HEK293T (cell line): ENCODE results near the gene MSH5.
"Not testable (repeated sequence)": the region's sequence is repeated elsewhere in the genome, so short reads cannot be mapped to it uniquely, and the experiment has no call there.

ENCODE experiments used
- CTCF ChIA-PET: fragments of 350-600 bp; formaldehyde crosslinking; extraction: SDS; loops from one replicate; lab custom pipeline; 2021; ENCODE audit warnings: antibody characterized with exemption, inconsistent platforms; lab: Yijun Ruan, JAX
- POLR2A ChIA-PET: fragments of 350-600 bp; formaldehyde crosslinking; extraction: SDS; loops from one replicate; lab custom pipeline; 2020; ENCODE audit warnings: antibody characterized with exemption, inconsistent platforms; lab: Yijun Ruan, JAX
- DNase-seq: peaks from one replicate; pipeline ENCODE4 v3.0.0; 2012; ENCODE audit warnings: mixed read lengths; ENCODE audit errors: extremely low spot score
- ARNT ChIP-seq: fragments of 450-650 bp; IDR thresholded peaks from 2 replicates; pipeline ENCODE4 v1.6.1; 2017; ENCODE audit warnings: mild to moderate bottlenecking
- BHLHE40 ChIP-seq: fragments of 450-650 bp; IDR thresholded peaks from 2 replicates; pipeline ENCODE4 v1.6.1; 2016; ENCODE audit warnings: mild to moderate bottlenecking, moderate library complexity, borderline replicate concordance
- CTBP1 ChIP-seq: fragments of 450-650 bp; IDR thresholded peaks from 2 replicates; pipeline ENCODE4 v1.6.1; 2016; ENCODE audit warnings: borderline replicate concordance
- ELF4 ChIP-seq: fragments of 450-650 bp; IDR thresholded peaks from 2 replicates; pipeline ENCODE4 v1.6.1; 2017; ENCODE audit warnings: antibody characterized with exemption
- FOXA1 ChIP-seq: fragments of 450-650 bp; IDR thresholded peaks from 2 replicates; pipeline ENCODE4 v1.6.1; 2016; ENCODE audit warnings: mild to moderate bottlenecking
- FOXK2 ChIP-seq: fragments of 450-650 bp; IDR thresholded peaks from 2 replicates; pipeline ENCODE4 v1.6.1; 2016; ENCODE audit warnings: mild to moderate bottlenecking
- FOXM1 ChIP-seq: fragments of 450-650 bp; IDR thresholded peaks from 2 replicates; pipeline ENCODE4 v1.6.1; 2017; ENCODE audit warnings: mild to moderate bottlenecking, borderline replicate concordance
- HDGF ChIP-seq: fragments of 450-650 bp; IDR thresholded peaks from 2 replicates; pipeline ENCODE4 v1.6.1; 2017; ENCODE audit warnings: antibody characterized with exemption, borderline replicate concordance
- L3MBTL2 ChIP-seq: fragments of 450-650 bp; conservative IDR thresholded peaks from 2 replicates; pipeline ENCODE4 v1.6.1; 2016; ENCODE audit warnings: mild to moderate bottlenecking
- LEF1 ChIP-seq: fragments of 450-650 bp; IDR thresholded peaks from 2 replicates; pipeline ENCODE4 v1.6.1; 2017; ENCODE audit warnings: mild to moderate bottlenecking, borderline replicate concordance
- NFRKB ChIP-seq: fragments of 450-650 bp; IDR thresholded peaks from 2 replicates; pipeline ENCODE4 v1.6.1; 2016; ENCODE audit warnings: mild to moderate bottlenecking, moderate library complexity
- PKNOX1 ChIP-seq: fragments of 450-650 bp; IDR thresholded peaks from 2 replicates; pipeline ENCODE4 v1.6.1; 2016
- SP1 ChIP-seq: fragments of 450-650 bp; IDR thresholded peaks from 2 replicates; pipeline ENCODE4 v1.6.1; 2017
- SUZ12 ChIP-seq: fragments of 450-650 bp; IDR thresholded peaks from 2 replicates; pipeline ENCODE4 v1.6.1; 2016; ENCODE audit warnings: mild to moderate bottlenecking
- TARDBP ChIP-seq: fragments of 450-650 bp; IDR thresholded peaks from 2 replicates; pipeline ENCODE4 v1.6.1; 2016
- ZNF384 ChIP-seq: fragments of 450-650 bp; IDR thresholded peaks from 2 replicates; pipeline ENCODE4 v1.6.1; 2016

Gene MSH5

GRCh38 chr6:31795616-31796298, 56.0 kb downstream of the MSH5 start, which contains the start of gene VARS1:
VARS1 (minus strand) TSS chr6:31795752; CDS start chr6:31795217, 535 bp downstream.
- TF ChIP-seq HDGF (no peak), L3MBTL2 (peak; percentile 51; the same call in 1 of the 2 replicates), ARNT (peak; percentile 92; the same call in 1 of the 2 replicates), BHLHE40 (no peak), PKNOX1 (no peak), SP1 (no peak), ELF4 (peak; percentile 12; the same call in 1 of the 2 replicates), FOXM1 (peak; percentile 81), LEF1 (peak; percentile 83), SUZ12 (no peak), CTBP1 (no peak), FOXK2 (no peak), TARDBP (no peak), ZNF384 (no peak), NFRKB (no peak), FOXA1 (no peak)
- CTCF ChIA-PET, result interaction anchor here (0.6 to 1.3 kb wide), 6 partner anchors 12 to 93 kb away, joined by 3 to 11 read pairs (median 4); partner anchors contain the start of genes ABHD16A and LSM2
- POLR2A ChIA-PET, result interaction anchor here (0.9 to 5.6 kb wide), 26 partner anchors 7 to 155 kb away, joined by 3 to 77 read pairs (median 4); partner anchors contain the start of genes BAG6, C6orf47, DDAH2 and GPANK1
- peak; percentile 96 for DNase-seq

- ChIA-PET POLR2A (interaction anchor here (1.4 to 5.6 kb wide), 7 partner anchors 10 to 132 kb away, joined by 4 to 77 read pairs (median 11); partner anchors contain the start of genes GPANK1, HSPA1A, HSPA1L and LSM2), CTCF (interaction anchor here (0.6 to 1.2 kb wide), 2 partner anchors 13 to 28 kb away, joined by 3 read pairs; no protein-coding TSS in a partner anchor)
- TF ChIP-seq NFRKB (no peak), FOXK2 (no peak), ZNF384 (no peak), ARNT (no peak), ELF4 (no peak), SUZ12 (no peak), SP1 (no peak)
- no peak for DNase-seq
These were observed 57.2 kb downstream of the MSH5 start for GRCh38 chr6:31796993-31797385.

- ChIA-PET CTCF (no interaction called here), POLR2A (interaction anchor here (1.4 to 5.6 kb wide), 2 partner anchors 10 to 33 kb away, joined by 4 to 77 read pairs; partner anchors contain the start of gene LSM2)
- DNase-seq, result no peak
- TF ChIP-seq SUZ12 (no peak), FOXK2 (no peak), ZNF384 (no peak), BHLHE40 (no peak), L3MBTL2 (no peak), CTBP1 (no peak), ELF4 (no peak), FOXM1 (no peak), TARDBP (no peak), SP1 (no peak), ARNT (no peak), PKNOX1 (no peak), FOXA1 (no peak)
These were observed 57.8 kb downstream of the MSH5 start for GRCh38 chr6:31797588-31797987.

DNA sequence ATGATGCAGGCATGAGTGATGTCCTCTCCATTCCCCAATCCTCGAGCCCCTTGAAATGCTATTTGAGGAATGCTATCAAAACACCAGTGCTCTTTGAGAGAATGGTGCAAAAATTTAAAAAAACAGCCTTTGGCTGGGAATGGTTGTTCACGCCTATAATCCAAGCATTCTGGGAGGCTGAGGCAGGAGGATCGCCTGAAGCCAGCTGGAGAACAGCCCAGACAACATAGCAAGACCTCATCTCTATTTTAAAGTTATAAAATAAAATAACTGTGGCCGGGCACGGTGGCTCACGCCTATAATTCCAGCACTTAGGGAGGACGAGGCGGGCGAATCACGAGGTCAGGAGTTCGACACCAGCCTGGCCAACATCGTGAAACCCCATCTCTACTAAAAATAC, 60.0 kb downstream of the MSH5 start:
- CTCF ChIA-PET, result no interaction called here
- POLR2A ChIA-PET, result interaction anchor here (1.0 to 5.6 kb wide), 4 partner anchors 7 to 27 kb away, joined by 4 to 77 read pairs (median 8); partner anchors contain the start of genes HSPA1A, HSPA1B, HSPA1L and LSM2
- TF ChIP-seq L3MBTL2 (no peak), ZNF384 (no peak)
- DNase-seq, result no peak

DNA sequence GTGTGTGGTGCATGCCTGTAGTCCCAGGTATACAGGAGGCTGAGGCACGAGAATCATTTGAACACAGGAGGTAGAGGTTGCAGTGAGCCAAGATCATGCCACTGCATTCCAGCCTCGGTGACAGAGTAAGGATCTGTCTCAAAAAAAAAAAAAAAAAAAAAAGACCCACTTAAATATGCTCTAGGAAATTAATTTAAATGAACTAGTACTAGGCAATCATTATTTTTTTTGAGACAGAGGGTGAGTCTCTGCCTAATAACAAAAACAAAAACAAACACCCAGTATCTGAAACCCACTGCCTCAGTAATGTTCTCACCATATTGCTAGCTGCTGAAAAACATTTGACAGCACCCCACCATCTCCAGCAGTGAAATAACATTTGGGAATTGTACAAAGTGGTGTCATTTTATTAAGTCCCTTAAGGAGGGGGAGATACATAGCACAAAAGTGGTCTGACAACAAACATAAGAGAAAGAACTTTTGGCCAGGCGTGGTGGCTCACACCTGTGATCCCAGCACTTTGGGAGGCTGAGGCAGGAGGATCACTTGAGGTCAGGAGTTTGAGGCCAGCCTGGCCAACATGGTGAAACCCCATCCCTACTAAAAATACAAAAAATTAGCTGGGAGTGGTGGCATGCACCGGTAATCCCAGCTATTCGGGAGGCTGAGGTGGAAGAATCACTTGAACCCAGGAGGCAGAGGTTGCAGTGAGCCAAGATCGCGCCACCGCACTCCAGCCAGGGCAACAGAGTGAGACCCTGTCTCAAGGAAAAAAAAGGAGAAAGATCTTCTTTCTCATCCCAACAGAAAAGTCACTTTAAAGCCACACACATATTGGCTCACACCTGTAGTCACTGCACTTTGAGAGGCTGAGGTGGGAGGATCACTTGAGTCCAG, 61.5 kb downstream of the MSH5 start:
- not testable (repeated sequence) for DNase-seq
- POLR2A ChIA-PET, result interaction anchor here (1.5 kb wide), 1 partner anchor 14 kb away, joined by 5 read pairs; the partner anchor contains the start of genes HSPA1A and HSPA1L

DNA sequence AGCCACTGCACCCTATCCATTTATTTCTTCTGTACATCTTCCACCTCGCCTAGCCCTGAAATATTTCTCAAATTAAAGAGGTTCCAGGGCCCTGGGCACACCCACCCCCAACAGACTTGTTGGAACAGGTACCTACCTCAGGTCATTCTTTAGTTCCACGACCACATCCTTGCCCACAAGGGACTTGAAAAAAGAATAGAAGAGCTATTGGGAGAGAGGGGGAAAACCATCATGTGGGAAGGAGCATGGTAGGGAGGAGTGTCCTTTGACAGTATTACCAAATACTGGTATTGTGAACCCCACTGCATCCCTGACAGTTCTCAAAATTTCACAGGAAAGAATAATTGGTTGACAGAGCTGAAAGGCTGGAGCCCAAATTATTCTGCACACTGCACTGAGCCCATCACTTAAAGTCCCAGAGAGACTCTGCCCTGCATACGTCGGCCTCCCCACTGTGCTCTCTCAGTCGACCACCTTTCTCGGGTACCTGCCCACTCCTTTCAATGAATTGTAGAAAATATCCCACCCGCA, 66.2 kb downstream of the MSH5 start:
- POLR2A ChIA-PET, result interaction anchor here (0.8 to 4.7 kb wide), 19 partner anchors 8 to 154 kb away, joined by 3 to 77 read pairs (median 7); partner anchors contain the start of genes C6orf47, GPANK1, HSPA1A and HSPA1B

More for the DNA sequence above, 61.5 kb downstream of the MSH5 start:
- CTCF ChIA-PET, result not testable (repeated sequence)

More for the DNA sequence above, 66.2 kb downstream of the MSH5 start:
- no peak for DNase-seq
- no peak for TF ChIP-seq CTBP1
- no peak for TF ChIP-seq ELF4
- TF ChIP-seq PKNOX1, result no peak
- TF ChIP-seq FOXK2, result no peak
- no peak for TF ChIP-seq BHLHE40
- TF ChIP-seq FOXM1, result no peak
- CTCF ChIA-PET, result interaction anchor here (0.9 to 2.9 kb wide), 5 partner anchors 10 to 76 kb away, joined by 3 to 15 read pairs (median 6); partner anchors contain the start of gene VARS1
